HG03045 (cell line): ENCODE data around the gene AVL9.
"Not testable (repeated sequence)": the region's sequence is repeated elsewhere in the genome, so short reads cannot be mapped to it uniquely, and the experiment has no call there.

Experiments used
- ATAC-seq: cut with Tn5 transposase; IDR thresholded peaks from one replicate; pipeline ENCODE4 v1.9.1; 2021; ENCODE audit warnings: mild to moderate bottlenecking, moderate library complexity; ENCODE audit not compliant: unreplicated experiment

Gene AVL9

GRCh38 chr7:32586291-32587221 is 91.3 kb downstream of the AVL9 start:
- no peak for ATAC-seq

- ATAC-seq: no peak
Measured at GRCh38 chr7:32587411-32587948, 92.2 kb downstream of the AVL9 start.

- no peak for ATAC-seq
Measured at GRCh38 chr7:32588657-32589056, 93.4 kb downstream of the AVL9 start.

- ATAC-seq: no peak
Measured at GRCh38 chr7:32591938-32592337, 96.6 kb downstream of the AVL9 start.

- ATAC-seq: no peak
Measured at GRCh38 chr7:32592701-32593100, 97.4 kb downstream of the AVL9 start.

GRCh38 chr7:32594965-32595490 is 99.7 kb downstream of the AVL9 start:
- ATAC-seq: no peak

GRCh38 chr7:32601196-32601595 is 105.9 kb downstream of the AVL9 start:
- ATAC-seq: not testable (repeated sequence)

GRCh38 chr7:32602470-32602869 is 107.2 kb downstream of the AVL9 start:
- ATAC-seq: no peak

GRCh38 chr7:32603492-32603891 is 108.2 kb downstream of the AVL9 start:
- ATAC-seq: not testable (repeated sequence)

GRCh38 chr7:32604047-32604446 is 108.8 kb downstream of the AVL9 start:
- not testable (repeated sequence) for ATAC-seq

GRCh38 chr7:32605032-32605431 is 109.7 kb downstream of the AVL9 start:
- ATAC-seq: no peak

GRCh38 chr7:32609463-32609862 is 114.2 kb downstream of the AVL9 start:
- no peak for ATAC-seq

GRCh38 chr7:32611201-32612099 is 116.2 kb downstream of the AVL9 start:
- ATAC-seq: no peak

GRCh38 chr7:32616625-32617024 is 121.3 kb downstream of the AVL9 start:
- no peak for ATAC-seq

- ATAC-seq: no peak
Measured at GRCh38 chr7:32618470-32618869, 123.2 kb downstream of the AVL9 start.

GRCh38 chr7:32618987-32619386 is 123.7 kb downstream of the AVL9 start:
- no peak for ATAC-seq

GRCh38 chr7:32619416-32619815 is 124.1 kb downstream of the AVL9 start:
- ATAC-seq: not testable (repeated sequence)

GRCh38 chr7:32631021-32631420 is 135.7 kb downstream of the AVL9 start:
- no peak for ATAC-seq

GRCh38 chr7:32631590-32632497 is 136.6 kb downstream of the AVL9 start:
- ATAC-seq: not testable (repeated sequence)

- not testable (repeated sequence) for ATAC-seq
Measured at GRCh38 chr7:32633446-32633845, 138.2 kb downstream of the AVL9 start.
